GM12873 (cell line): ENCODE data around the gene PSEN2.

Experiments used
- CTCF ChIP-seq: IDR thresholded peaks from 2 replicates; pipeline ENCODE4 v1.5.1; 2012; ENCODE audit warnings: low read depth, mild to moderate bottlenecking, moderate library complexity, low read length, control low read depth; ENCODE audit not compliant: insufficient read depth; ENCODE audit errors: missing control alignments

Gene PSEN2

GRCh38 chr1:226870401-226871279 lies at the start of gene PSEN2:
Gene PSEN2, plus strand, starts transcription at chr1:226870616. Its CDS starts 11,292 bp downstream, at chr1:226881908.
- TF ChIP-seq CTCF = no peak

DNA sequence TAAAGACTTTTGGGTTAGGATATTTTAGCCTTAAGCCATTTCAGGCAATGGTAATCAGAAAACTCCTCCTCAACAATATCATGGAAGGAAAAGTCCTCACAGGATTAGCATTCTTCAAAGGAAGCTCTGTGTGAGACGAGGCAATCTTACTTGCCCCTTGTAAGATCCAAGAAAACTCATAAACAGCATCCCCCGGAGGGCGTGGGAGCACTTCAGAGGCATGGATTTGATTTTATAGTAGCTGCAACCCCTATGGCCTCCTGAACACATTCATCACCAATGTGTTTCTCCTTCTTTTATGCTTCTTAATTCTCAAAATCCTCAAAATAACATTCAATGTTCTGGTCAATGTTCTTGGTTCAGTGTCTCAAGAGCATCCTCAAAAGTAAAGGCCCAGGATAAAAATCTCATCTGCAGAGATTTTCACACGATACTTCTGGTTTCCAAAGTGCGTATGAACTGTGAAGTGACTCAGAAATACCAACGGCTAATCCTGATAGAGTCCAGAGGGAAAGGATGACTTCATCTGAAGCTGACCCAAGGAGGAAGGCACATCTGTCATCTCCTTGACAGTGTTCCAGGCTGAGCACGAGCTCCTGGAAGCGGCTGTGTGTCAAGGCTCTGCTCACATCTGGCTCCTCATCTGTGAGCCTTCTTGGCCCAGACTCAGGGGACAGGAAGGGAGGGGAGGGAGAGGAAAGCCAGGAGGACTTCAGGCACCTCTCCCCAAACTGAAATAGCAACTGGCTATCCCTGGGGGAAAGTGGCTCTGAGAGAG lies 49.3 kb upstream of the PSEN2 start:
- no peak for TF ChIP-seq CTCF

DNA sequence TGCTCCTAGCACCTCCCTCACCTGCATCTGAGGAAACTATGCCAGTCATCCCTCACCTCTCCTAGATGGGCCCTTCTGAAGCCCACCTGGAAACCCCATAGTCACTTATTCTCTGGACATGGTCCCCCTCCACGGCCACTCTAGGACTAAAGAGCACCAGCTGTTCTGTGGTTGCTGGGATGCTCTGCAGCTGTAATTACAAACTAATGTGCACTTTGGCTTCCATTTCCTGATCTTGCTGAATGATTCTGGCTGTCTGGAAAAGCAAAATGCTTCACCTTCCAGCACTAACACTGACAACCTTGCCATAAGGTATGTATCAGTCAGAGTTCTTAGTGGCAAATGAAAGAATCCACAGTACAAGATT lies 48.7 kb upstream of the PSEN2 start:
- no peak for TF ChIP-seq CTCF

GRCh38 chr1:226823643-226824042 lies 46.8 kb upstream of the PSEN2 start:
- no peak for TF ChIP-seq CTCF

- no peak for TF ChIP-seq CTCF
Observed at GRCh38 chr1:226825037-226825745, 45.2 kb upstream of the PSEN2 start.

- TF ChIP-seq CTCF = no peak
Observed at GRCh38 chr1:226825746-226826100, 44.7 kb upstream of the PSEN2 start.
